Measurements from ENCODE around the gene CD69.
"Not testable (repeated sequence)": the region's sequence is repeated elsewhere in the genome, so short reads cannot be mapped to it uniquely, and the experiment has no call there.

CD69 gene

GRCh38 chr12:9708853-9709252, 51.8 kb downstream of the CD69 start:
- Histone ChIP-seq H3K36me3 (ENCODE audit: control insufficient read depth in 1 of 2, insufficient read depth in 2 of 2, low read length in 2 of 2) (no peaks in the 10 kb centered on the region), H3K27ac (ENCODE audit: low read length) (no peak overlapping the region)

DNA sequence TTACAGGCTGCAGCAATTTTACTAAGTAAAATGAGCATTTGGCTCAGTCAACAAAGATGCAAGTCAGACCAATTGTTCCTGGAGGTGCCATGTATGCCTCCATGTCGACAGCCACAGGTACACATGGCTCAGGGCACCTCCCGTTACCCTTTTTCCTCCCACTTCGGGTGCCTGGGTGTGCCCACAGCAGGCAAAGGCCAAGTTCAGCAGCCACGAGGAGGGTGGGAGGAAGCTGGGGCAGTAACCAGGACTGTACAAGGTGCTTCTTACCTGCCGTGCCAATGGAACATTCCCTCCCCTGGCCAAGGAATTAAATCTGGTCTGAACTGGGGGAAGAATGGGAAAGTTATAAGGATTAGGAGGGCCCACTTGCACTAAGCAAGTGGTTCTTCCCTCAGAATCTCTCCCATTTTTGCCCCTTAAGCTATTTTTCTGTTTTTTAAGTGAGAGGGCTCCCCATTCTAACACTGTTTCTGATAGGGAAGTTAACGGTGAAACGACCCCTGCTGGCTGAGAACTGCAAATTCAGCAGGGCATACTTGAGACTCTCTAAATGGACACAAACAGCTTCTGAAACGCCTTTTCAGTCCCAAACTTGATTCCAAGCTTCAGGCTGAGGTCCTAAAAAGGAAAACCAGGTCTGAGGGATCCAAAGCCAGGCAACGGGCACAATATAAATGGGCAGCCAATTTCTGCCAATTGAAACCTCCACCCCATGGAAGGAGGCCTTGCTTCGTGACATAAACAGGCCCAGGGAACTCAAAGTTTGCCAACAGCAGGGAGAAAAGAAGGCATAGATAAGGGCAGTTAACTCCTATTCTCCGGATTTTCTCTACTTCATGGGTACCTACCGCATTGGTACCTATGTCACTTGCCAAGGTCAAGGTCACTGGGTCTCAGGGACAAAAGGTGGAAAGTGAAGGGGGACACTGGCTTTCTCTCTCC, 52.6 kb downstream of the CD69 start:
- Histone ChIP-seq H3K27me3 (ENCODE audit: low read depth, low read length) (no peaks in the 10 kb centered on the region), H3K9me3 (ENCODE audit: control insufficient read depth in 1 of 2, low read length in 2 of 2) (peaks cover 0 to 3% of the 10 kb centered on the region in 2 donors), H3K36me3 (ENCODE audit: control insufficient read depth in 1 of 2, insufficient read depth in 2 of 2, low read length in 2 of 2) (no peaks in the 10 kb centered on the region), H3K27ac (ENCODE audit: low read length) (no peak overlapping the region), H3K4me1 (ENCODE audit: control insufficient read depth in 1 of 2, insufficient read depth in 2 of 2, low read length in 2 of 2) (no peaks in the 10 kb centered on the region), H3K4me3 (ENCODE audit: low read depth in 1 of 2, low read length in 2 of 2) (no peak overlapping the region)

More at GRCh38 chr12:9708853-9709252, 51.8 kb downstream of the CD69 start:
- H3K4me1 ChIP-seq (ENCODE audit: control insufficient read depth in 1 of 2, insufficient read depth in 2 of 2, low read length in 2 of 2): no peaks in the 10 kb centered on the region
- H3K27me3 ChIP-seq (ENCODE audit: low read depth, low read length): no peaks in the 10 kb centered on the region
- H3K4me3 ChIP-seq (ENCODE audit: low read depth in 1 of 2, low read length in 2 of 2): no peak overlapping the region
- peaks cover 0 to 3% of the 10 kb centered on the region in 2 donors for H3K9me3 ChIP-seq (ENCODE audit: control insufficient read depth in 1 of 2, low read length in 2 of 2)

DNA sequence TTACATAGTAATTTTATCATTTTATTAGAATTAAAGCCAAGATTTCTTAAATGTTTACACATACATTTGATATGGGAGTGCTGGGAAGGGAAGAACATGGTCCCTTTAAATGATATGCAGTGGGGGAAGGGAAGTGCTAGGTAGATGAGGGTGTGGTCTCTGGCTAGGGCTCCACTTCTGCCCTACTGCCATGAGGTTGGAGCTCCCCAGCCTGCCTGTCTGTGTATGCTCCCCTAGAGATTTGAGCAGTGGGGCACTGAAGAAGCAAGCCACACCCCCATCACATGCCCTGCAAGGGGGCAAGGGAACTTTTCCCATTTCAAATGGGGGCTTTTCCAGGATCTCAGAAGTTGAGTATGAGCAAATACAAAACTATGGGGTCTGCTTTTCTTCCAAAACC, 53.3 kb downstream of the CD69 start:
- no peaks in the 10 kb centered on the region for H3K27me3 ChIP-seq (ENCODE audit: low read depth, low read length)
- H3K4me1 ChIP-seq (ENCODE audit: control insufficient read depth in 1 of 2, insufficient read depth in 2 of 2, low read length in 2 of 2): no peaks in the 10 kb centered on the region
- H3K27ac ChIP-seq (ENCODE audit: low read length): no peak overlapping the region
- peaks cover 0 to 3% of the 10 kb centered on the region in 2 donors for H3K9me3 ChIP-seq (ENCODE audit: control insufficient read depth in 1 of 2, low read length in 2 of 2)
- no peak overlapping the region for H3K4me3 ChIP-seq (ENCODE audit: low read depth in 1 of 2, low read length in 2 of 2)
- H3K36me3 ChIP-seq (ENCODE audit: control insufficient read depth in 1 of 2, insufficient read depth in 2 of 2, low read length in 2 of 2): no peaks in the 10 kb centered on the region

DNA sequence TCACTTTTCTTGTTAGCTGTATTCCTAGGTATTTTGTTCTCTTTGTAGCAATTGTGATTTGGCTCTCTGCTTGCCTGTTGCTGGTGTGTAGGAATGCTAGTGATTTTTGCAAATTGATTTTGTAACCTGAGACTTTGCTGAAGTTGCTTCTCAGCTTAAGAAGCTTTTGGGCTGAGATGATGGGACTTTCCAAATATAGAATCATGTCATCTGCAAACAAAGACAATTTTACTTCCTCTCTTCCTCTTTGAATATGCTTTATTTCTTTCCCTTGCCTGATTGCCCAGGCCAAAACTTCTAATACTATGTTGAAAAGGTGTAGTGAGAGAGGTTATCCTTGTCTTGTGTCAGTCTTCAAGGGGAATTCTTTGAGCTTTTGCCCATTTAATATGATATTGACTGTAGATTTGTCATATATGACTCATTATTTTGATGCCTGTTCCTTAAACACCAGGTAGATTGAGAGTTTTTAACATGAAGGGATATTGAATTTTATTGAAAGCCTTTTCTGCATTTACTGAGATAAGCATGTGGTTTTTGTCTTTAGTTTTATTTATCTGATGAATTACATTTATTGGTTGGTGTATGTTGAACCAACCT, 54.5 kb downstream of the CD69 start:
- H3K9me3 ChIP-seq (ENCODE audit: control insufficient read depth in 1 of 2, low read length in 2 of 2): peaks cover 0 to 3% of the 10 kb centered on the region in 2 donors
- no peaks in the 10 kb centered on the region for H3K27me3 ChIP-seq (ENCODE audit: low read depth, low read length)
- H3K27ac ChIP-seq (ENCODE audit: low read length): no peak overlapping the region
- no peaks in the 10 kb centered on the region for H3K36me3 ChIP-seq (ENCODE audit: control insufficient read depth in 1 of 2, insufficient read depth in 2 of 2, low read length in 2 of 2)
- H3K4me1 ChIP-seq (ENCODE audit: control insufficient read depth in 1 of 2, insufficient read depth in 2 of 2, low read length in 2 of 2): no peaks in the 10 kb centered on the region
- no peak overlapping the region for H3K4me3 ChIP-seq (ENCODE audit: low read depth in 1 of 2, low read length in 2 of 2)

DNA sequence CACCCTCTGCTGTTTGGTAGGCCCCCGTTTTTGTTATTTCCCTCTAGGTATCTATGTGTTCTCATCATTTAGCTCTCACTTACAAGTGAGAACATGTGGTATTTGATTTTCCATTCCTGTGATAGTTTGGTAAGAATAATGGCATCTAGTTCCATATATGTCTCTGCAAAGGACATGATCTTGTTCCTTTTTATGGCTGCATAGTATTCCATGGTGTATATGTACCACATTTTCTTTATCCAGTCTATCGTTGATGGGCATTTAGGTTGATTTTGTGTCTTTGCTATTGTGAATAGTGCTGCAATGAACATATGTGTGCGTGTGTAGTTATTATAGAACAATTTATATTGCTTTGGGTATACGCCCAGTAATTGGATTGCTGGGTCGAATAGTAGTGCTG, 56.1 kb downstream of the CD69 start:
- not testable (repeated sequence) for H3K27ac ChIP-seq (ENCODE audit: low read length); H3K27me3 ChIP-seq (ENCODE audit: low read depth, low read length); H3K4me3 ChIP-seq (ENCODE audit: low read depth in 1 of 2, low read length in 2 of 2); H3K36me3 ChIP-seq (ENCODE audit: control insufficient read depth in 1 of 2, insufficient read depth in 2 of 2, low read length in 2 of 2); H3K4me1 ChIP-seq (ENCODE audit: control insufficient read depth in 1 of 2, insufficient read depth in 2 of 2, low read length in 2 of 2); H3K9me3 ChIP-seq (ENCODE audit: control insufficient read depth in 1 of 2, low read length in 2 of 2)
